ENCODE data around the gene MRPL40. TPM values are rescaled to one million over a fixed set of nuclear protein-coding genes. Genes with fewer than 3 reads are reported as not detected.
A peak's percentile ranks its signal among the peaks of the same experiment; 100 is the strongest.

MRPL40 gene
- total and polyA plus RNA-seq, 4 donors: 17.0 to 61.4 (median 32.2) TPM

- Histone ChIP-seq H3K9ac (ENCODE audit: insufficient read depth in 1 of 2, low read length in 2 of 2) (no peak overlapping the region), H3K27ac (ENCODE audit: low read depth in 1 of 2, low read length in 1 of 2) (no peak overlapping the region), H3K4me3 (no peak overlapping the region), H3K9me3 (ENCODE audit: control insufficient read depth in 4 of 4, insufficient read depth in 3 of 4, low read length in 3 of 4) (no peaks in the 10 kb centered on the region), H3K27me3 (ENCODE audit: control insufficient read depth in 3 of 3, insufficient read depth in 3 of 3, low read length in 2 of 3) (no peaks in the 10 kb centered on the region), H3K4me1 (ENCODE audit: control insufficient read depth in 5 of 5, insufficient read depth in 5 of 5, low read length in 5 of 5) (no peaks in the 10 kb centered on the region), H3K36me3 (ENCODE audit: control insufficient read depth in 4 of 4, insufficient read depth in 4 of 4, low read length in 4 of 4) (peaks cover 23 to 39% (median 29%) of the 10 kb centered on the region in 4 donors)
- 77 to 90% methylated on average over 2 of the region's 2 CpGs for WGBS, 2 donors
- ATAC-seq (ENCODE audit: insufficient read depth, low FRiP score): no peak
- no peak for TF ChIP-seq CTCF (IDR thresholded peaks at IDR 0.05; ENCODE audit: control extremely low read depth, extremely low read depth)
- peak in 2 of 3 donors; percentile 7 to 51 for DNase-seq
These were observed 27.7 kb downstream of the MRPL40 start for GRCh38 chr22:19460036-19460435.

GRCh38 chr22:19461506-19461905 lies 29.2 kb downstream of the MRPL40 start:
- no peak for TF ChIP-seq CTCF (IDR thresholded peaks at IDR 0.05; ENCODE audit: control extremely low read depth, extremely low read depth)
- no peak for ATAC-seq (ENCODE audit: insufficient read depth, low FRiP score)
- no peaks in the 10 kb centered on the region for H3K9me3 ChIP-seq (ENCODE audit: control insufficient read depth in 4 of 4, insufficient read depth in 3 of 4, low read length in 3 of 4)
- 95 to 98% methylated on average over 1 of the region's 1 CpG for WGBS, 2 donors
- no peak overlapping the region for H3K9ac ChIP-seq (ENCODE audit: insufficient read depth in 1 of 2, low read length in 2 of 2)
- H3K4me3 ChIP-seq: no peak overlapping the region
- no peak for DNase-seq
- H3K27ac ChIP-seq (ENCODE audit: low read depth in 1 of 2, low read length in 1 of 2): no peak overlapping the region
- no peaks in the 10 kb centered on the region for H3K27me3 ChIP-seq (ENCODE audit: control insufficient read depth in 3 of 3, insufficient read depth in 3 of 3, low read length in 2 of 3)
- no peaks in the 10 kb centered on the region for H3K4me1 ChIP-seq (ENCODE audit: control insufficient read depth in 5 of 5, insufficient read depth in 5 of 5, low read length in 5 of 5)
- peaks cover 14 to 33% (median 30%) of the 10 kb centered on the region in 4 donors for H3K36me3 ChIP-seq (ENCODE audit: control insufficient read depth in 4 of 4, insufficient read depth in 4 of 4, low read length in 4 of 4)

- H3K36me3 ChIP-seq (ENCODE audit: control insufficient read depth in 4 of 4, insufficient read depth in 4 of 4, low read length in 4 of 4): peaks cover 20 to 35% (median 26%) of the 10 kb centered on the region in 4 donors
- H3K4me3 ChIP-seq: no peak overlapping the region
- no peak for ATAC-seq (ENCODE audit: insufficient read depth, low FRiP score)
- TF ChIP-seq CTCF (IDR thresholded peaks at IDR 0.05; ENCODE audit: control extremely low read depth, extremely low read depth): no peak
- H3K9me3 ChIP-seq (ENCODE audit: control insufficient read depth in 4 of 4, insufficient read depth in 3 of 4, low read length in 3 of 4): no peaks in the 10 kb centered on the region
- no peak for DNase-seq
- no peaks in the 10 kb centered on the region for H3K4me1 ChIP-seq (ENCODE audit: control insufficient read depth in 5 of 5, insufficient read depth in 5 of 5, low read length in 5 of 5)
- H3K9ac ChIP-seq (ENCODE audit: insufficient read depth in 1 of 2, low read length in 2 of 2): no peak overlapping the region
- no peaks in the 10 kb centered on the region for H3K27me3 ChIP-seq (ENCODE audit: control insufficient read depth in 3 of 3, insufficient read depth in 3 of 3, low read length in 2 of 3)
- WGBS, 2 donors: 97 to 100% methylated on average over 1 of the region's 1 CpG
- no peak overlapping the region for H3K27ac ChIP-seq (ENCODE audit: low read depth in 1 of 2, low read length in 1 of 2)
These were observed 30.7 kb downstream of the MRPL40 start for GRCh38 chr22:19463008-19463407.
